ENCODE data around the gene SLC17A2. TPM values are rescaled to one million over a fixed set of nuclear protein-coding genes. Genes with fewer than 3 reads are reported as not detected.

SLC17A2 gene
- total RNA-seq, 2 experiments from 2014 or later: not detected

GRCh38 chr6:25928562-25929324, 1.7 kb downstream of the SLC17A2 start:
- CTCF ChIA-PET: interaction anchor here (2.0 kb wide), 1 partner anchor 11 kb away, joined by 6 read pairs; no protein-coding TSS in a partner anchor
- H3K27me3 Mint-ChIP-seq: no peaks in the 10 kb centered on the region
- no peak for DNase-seq
- no peaks in the 10 kb centered on the region for H3K4me1 Mint-ChIP-seq
- H3K36me3 Mint-ChIP-seq (ENCODE audit: low read depth): no peaks in the 10 kb centered on the region
- H3K4me3 Mint-ChIP-seq: no peak overlapping the region
- POLR2A ChIA-PET: no interaction called here
- no peaks in the 10 kb centered on the region for H3K9me3 Mint-ChIP-seq
- no peak overlapping the region for H3K27ac Mint-ChIP-seq

GRCh38 chr6:25927756-25928216, 2.7 kb downstream of the SLC17A2 start:
- H3K4me1 Mint-ChIP-seq: no peaks in the 10 kb centered on the region
- no peaks in the 10 kb centered on the region for H3K27me3 Mint-ChIP-seq
- CTCF ChIA-PET: interaction anchor here (0.6 to 3.4 kb wide), 3 partner anchors 12 to 337 kb away, joined by 3 to 16 read pairs (median 6); no protein-coding TSS in a partner anchor
- POLR2A ChIA-PET: interaction anchor here (0.6 kb wide), 1 partner anchor 138 kb away, joined by 4 read pairs; no protein-coding TSS in a partner anchor
- no peak overlapping the region for H3K4me3 Mint-ChIP-seq
- no peaks in the 10 kb centered on the region for H3K9me3 Mint-ChIP-seq
- no peak for DNase-seq
- no peak overlapping the region for H3K27ac Mint-ChIP-seq
- H3K36me3 Mint-ChIP-seq (ENCODE audit: low read depth): no peaks in the 10 kb centered on the region

GRCh38 chr6:25927178-25927577, 3.3 kb downstream of the SLC17A2 start:
- no peak for DNase-seq
- H3K36me3 Mint-ChIP-seq (ENCODE audit: low read depth): no peaks in the 10 kb centered on the region
- H3K27me3 Mint-ChIP-seq: no peaks in the 10 kb centered on the region
- H3K9me3 Mint-ChIP-seq: no peaks in the 10 kb centered on the region
- H3K4me1 Mint-ChIP-seq: no peaks in the 10 kb centered on the region
- ChIA-PET CTCF (interaction anchor here (0.6 to 3.4 kb wide), 3 partner anchors 12 to 337 kb away, joined by 3 to 16 read pairs (median 6); no protein-coding TSS in a partner anchor), POLR2A (interaction anchor here (0.6 kb wide), 1 partner anchor 137 kb away, joined by 4 read pairs; no protein-coding TSS in a partner anchor)
- H3K27ac Mint-ChIP-seq: no peak overlapping the region
- H3K4me3 Mint-ChIP-seq: no peak overlapping the region

GRCh38 chr6:25925876-25926275, 4.6 kb downstream of the SLC17A2 start:
- Mint-ChIP-seq H3K4me3 (no peak overlapping the region), H3K27ac (no peak overlapping the region), H3K27me3 (no peaks in the 10 kb centered on the region), H3K9me3 (no peaks in the 10 kb centered on the region), H3K4me1 (no peaks in the 10 kb centered on the region), H3K36me3 (ENCODE audit: low read depth) (no peaks in the 10 kb centered on the region)
- CTCF ChIA-PET: interaction anchor here (0.8 to 3.4 kb wide), 5 partner anchors 10 to 50 kb away, joined by 3 to 16 read pairs (median 3); no protein-coding TSS in a partner anchor
- POLR2A ChIA-PET: no interaction called here
- no peak for DNase-seq

GRCh38 chr6:25922301-25922700, 8.2 kb downstream of the SLC17A2 start:
- H3K4me1 Mint-ChIP-seq: peaks cover 3% of the 10 kb centered on the region
- ChIA-PET CTCF (no interaction called here), POLR2A (no interaction called here)
- no peak overlapping the region for H3K27ac Mint-ChIP-seq
- no peaks in the 10 kb centered on the region for H3K36me3 Mint-ChIP-seq (ENCODE audit: low read depth)
- DNase-seq: no peak
- peaks cover 2% of the 10 kb centered on the region for H3K9me3 Mint-ChIP-seq
- no peaks in the 10 kb centered on the region for H3K27me3 Mint-ChIP-seq
- H3K4me3 Mint-ChIP-seq: no peak overlapping the region

GRCh38 chr6:25921525-25922203, 8.8 kb downstream of the SLC17A2 start:
- no peaks in the 10 kb centered on the region for H3K27me3 Mint-ChIP-seq
- DNase-seq: no peak
- no peak overlapping the region for H3K27ac Mint-ChIP-seq
- POLR2A ChIA-PET: no interaction called here
- CTCF ChIA-PET: no interaction called here
- H3K36me3 Mint-ChIP-seq (ENCODE audit: low read depth): no peaks in the 10 kb centered on the region
- no peak overlapping the region for H3K4me3 Mint-ChIP-seq
- H3K9me3 Mint-ChIP-seq: peaks cover 2% of the 10 kb centered on the region
- H3K4me1 Mint-ChIP-seq: peaks cover 3% of the 10 kb centered on the region

- no peaks in the 10 kb centered on the region for H3K36me3 Mint-ChIP-seq (ENCODE audit: low read depth)
- H3K9me3 Mint-ChIP-seq: peaks cover 7% of the 10 kb centered on the region
- no peak for DNase-seq
- CTCF ChIA-PET: interaction anchor here (1.0 kb wide), 1 partner anchor 218 kb away, joined by 3 read pairs; no protein-coding TSS in a partner anchor
- H3K27ac Mint-ChIP-seq: no peak overlapping the region
- H3K4me3 Mint-ChIP-seq: no peak overlapping the region
- POLR2A ChIA-PET: interaction anchor here (0.6 kb wide), 1 partner anchor 96 kb away, joined by 6 read pairs; no protein-coding TSS in a partner anchor
- H3K4me1 Mint-ChIP-seq: peaks cover 3% of the 10 kb centered on the region
- H3K27me3 Mint-ChIP-seq: no peaks in the 10 kb centered on the region
Observed at GRCh38 chr6:25919657-25920056, 10.8 kb downstream of the SLC17A2 start.

GRCh38 chr6:25918083-25918683, 12.3 kb downstream of the SLC17A2 start:
- CTCF ChIA-PET: interaction anchor here (0.5 kb wide), 1 partner anchor 46 kb away, joined by 3 read pairs; no protein-coding TSS in a partner anchor
- no peaks in the 10 kb centered on the region for H3K36me3 Mint-ChIP-seq (ENCODE audit: low read depth)

GRCh38 chr6:25916789-25917490, 13.6 kb downstream of the SLC17A2 start:
- ChIA-PET CTCF (interaction anchor here (3.2 kb wide), 1 partner anchor 9 kb away, joined by 16 read pairs; no protein-coding TSS in a partner anchor), POLR2A (no interaction called here)
- H3K27me3 Mint-ChIP-seq: no peaks in the 10 kb centered on the region
- no peak for DNase-seq
- peaks cover 7% of the 10 kb centered on the region for H3K9me3 Mint-ChIP-seq
- no peak overlapping the region for H3K27ac Mint-ChIP-seq
- no peaks in the 10 kb centered on the region for H3K36me3 Mint-ChIP-seq (ENCODE audit: low read depth)
- H3K4me1 Mint-ChIP-seq: peaks cover 3% of the 10 kb centered on the region
- H3K4me3 Mint-ChIP-seq: no peak overlapping the region

More at GRCh38 chr6:25918083-25918683, 12.3 kb downstream of the SLC17A2 start:
- POLR2A ChIA-PET: no interaction called here
- Mint-ChIP-seq H3K27me3 (no peaks in the 10 kb centered on the region), H3K27ac (no peak overlapping the region), H3K4me1 (peaks cover 3% of the 10 kb centered on the region), H3K9me3 (peaks cover 7% of the 10 kb centered on the region), H3K4me3 (no peak overlapping the region)
- DNase-seq: no peak

GRCh38 chr6:25916330-25916729, 14.2 kb downstream of the SLC17A2 start:
- ChIA-PET POLR2A (no interaction called here), CTCF (interaction anchor here (3.2 kb wide), 1 partner anchor 10 kb away, joined by 16 read pairs; no protein-coding TSS in a partner anchor)
- Mint-ChIP-seq H3K4me1 (peaks cover 3% of the 10 kb centered on the region), H3K4me3 (no peak overlapping the region), H3K9me3 (peaks cover 7% of the 10 kb centered on the region), H3K27me3 (no peaks in the 10 kb centered on the region), H3K27ac (no peak overlapping the region), H3K36me3 (ENCODE audit: low read depth) (no peaks in the 10 kb centered on the region)
- no peak for DNase-seq

- no peak overlapping the region for H3K27ac Mint-ChIP-seq
- CTCF ChIA-PET: interaction anchor here (0.8 kb wide), 1 partner anchor 82 kb away, joined by 3 read pairs; no protein-coding TSS in a partner anchor
Observed at GRCh38 chr6:25913741-25914140, 16.8 kb downstream of the SLC17A2 start.

GRCh38 chr6:25911351-25911750, 19.1 kb downstream of the SLC17A2 start:
- Mint-ChIP-seq H3K27me3 (no peaks in the 10 kb centered on the region), H3K27ac (no peak overlapping the region), H3K9me3 (peaks cover 4% of the 10 kb centered on the region), H3K4me1 (peaks cover 6% of the 10 kb centered on the region), H3K36me3 (ENCODE audit: low read depth) (no peaks in the 10 kb centered on the region), H3K4me3 (no peak overlapping the region)
- no peak for DNase-seq
- POLR2A ChIA-PET: interaction anchor here (0.6 kb wide), 1 partner anchor 55 kb away, joined by 3 read pairs; no protein-coding TSS in a partner anchor
- CTCF ChIA-PET: interaction anchor here (0.8 to 1.3 kb wide), 2 partner anchors 10 to 330 kb away, joined by 3 read pairs; no protein-coding TSS in a partner anchor

More at GRCh38 chr6:25913741-25914140, 16.8 kb downstream of the SLC17A2 start:
- no peaks in the 10 kb centered on the region for H3K27me3 Mint-ChIP-seq
- H3K9me3 Mint-ChIP-seq: peaks cover 7% of the 10 kb centered on the region
- no peak overlapping the region for H3K4me3 Mint-ChIP-seq
- peaks cover 1% of the 10 kb centered on the region for H3K4me1 Mint-ChIP-seq
- POLR2A ChIA-PET: no interaction called here
- DNase-seq: no peak
- H3K36me3 Mint-ChIP-seq (ENCODE audit: low read depth): no peaks in the 10 kb centered on the region

All from activated CD4-positive, alpha-beta T cell treated with anti-CD3 and anti-CD28 coated beads, Interleukin-2, amount 10 ng/mL, durations not matched to agents 7 days and 5 days (primary cell).